ENCODE measurements around the gene RGS6.

RGS6 gene

GRCh38 chr14:72560889-72561493 is 628.8 kb downstream of the RGS6 start:
- no peak for DNase-seq

GRCh38 chr14:72562300-72562699 is 630.1 kb downstream of the RGS6 start:
- DNase-seq = no peak

- no peak for DNase-seq
These were observed 631.4 kb downstream of the RGS6 start for GRCh38 chr14:72563676-72564075.

GRCh38 chr14:72565149-72565559 is 632.9 kb downstream of the RGS6 start:
- no peak for DNase-seq

- no peak for DNase-seq
These were observed 633.7 kb downstream of the RGS6 start for GRCh38 chr14:72565917-72566316.

- no peak for DNase-seq
These were observed 635.0 kb downstream of the RGS6 start for GRCh38 chr14:72567226-72567625.

- DNase-seq = no peak
These were observed 636.2 kb downstream of the RGS6 start for GRCh38 chr14:72568296-72568992.

- no peak for DNase-seq
These were observed 641.6 kb downstream of the RGS6 start for GRCh38 chr14:72573725-72574417.

- no peak for DNase-seq
These were observed 642.5 kb downstream of the RGS6 start for GRCh38 chr14:72574715-72575114.

GRCh38 chr14:72576258-72576657 is 644.0 kb downstream of the RGS6 start:
- DNase-seq = no peak

- no peak for DNase-seq
These were observed 645.3 kb downstream of the RGS6 start for GRCh38 chr14:72577521-72577920.

GRCh38 chr14:72578514-72578913 is 646.3 kb downstream of the RGS6 start:
- DNase-seq = no peak

GRCh38 chr14:72582582-72582981 is 650.4 kb downstream of the RGS6 start:
- DNase-seq = no peak

- DNase-seq = no peak
These were observed 651.4 kb downstream of the RGS6 start for GRCh38 chr14:72583316-72584272.

GRCh38 chr14:72588521-72588920 is 656.3 kb downstream of the RGS6 start:
- no peak for DNase-seq

- DNase-seq = no peak
These were observed 657.4 kb downstream of the RGS6 start for GRCh38 chr14:72589652-72590051.

GRCh38 chr14:72590577-72590976 is 658.3 kb downstream of the RGS6 start:
- DNase-seq = no peak

- no peak for DNase-seq
These were observed 659.2 kb downstream of the RGS6 start for GRCh38 chr14:72591391-72591790.

GRCh38 chr14:72594099-72594901 is 662.1 kb downstream of the RGS6 start:
- no peak for DNase-seq

GRCh38 chr14:72595152-72595862 is 663.1 kb downstream of the RGS6 start:
- DNase-seq = no peak

All from kidney glomerular epithelial cell (primary cell).